Keratinocyte (primary cell): ENCODE results near the gene FRAS1. TPM values are rescaled to one million over a fixed set of nuclear protein-coding genes. Genes with fewer than 3 reads are reported as not detected.
"Not testable (repeated sequence)": the region's sequence is repeated elsewhere in the genome, so short reads cannot be mapped to it uniquely, and the experiment has no call there.

ENCODE experiments used
- DNase-seq: peaks from one replicate; pipeline ENCODE4 v3.0.0-alpha.2; 2011; ENCODE audit warnings: low read depth, missing footprints, low spot score
- FAIRE-seq: peaks from 2 replicates; lab custom pipeline; 2011; peaks lifted over from hg19 to GRCh38; lab: Jason Lieb, UNC
- H2AFZ ChIP-seq: 2 replicates; pipeline ENCODE4 v1.6.0; 2012; ENCODE audit warnings: low read length, control low read depth, inconsistent platforms; ENCODE audit not compliant: control insufficient read depth
- H3K27ac ChIP-seq: 2 replicates; pipeline ENCODE4 v1.5.1; 2011; ENCODE audit warnings: low read length; ENCODE audit not compliant: control insufficient read depth, insufficient read depth
- H3K27me3 ChIP-seq: 3 replicates; pipeline ENCODE4 v1.6.0; 2011; ENCODE audit warnings: low read length; ENCODE audit not compliant: control insufficient read depth, insufficient read depth; ENCODE audit errors: extremely low read depth
- H3K36me3 ChIP-seq, 2 experiments: 2 replicates in 1 of 2; 3 replicates in 1 of 2; pipeline ENCODE4 v1.5.1; 2011; ENCODE audit warnings: low read length in 2 of 2, mild to moderate bottlenecking in 1 of 2; ENCODE audit not compliant: control insufficient read depth in 2 of 2, insufficient read depth in 2 of 2; ENCODE audit errors: extremely low read depth in 1 of 2
- H3K4me1 ChIP-seq: 3 replicates; pipeline ENCODE4 v1.5.1; 2011; ENCODE audit warnings: low read length; ENCODE audit not compliant: control insufficient read depth, insufficient read depth; ENCODE audit errors: extremely low read depth
- H3K4me2 ChIP-seq: 3 replicates; pipeline ENCODE4 v1.6.0; 2011; ENCODE audit warnings: low read depth, low read length; ENCODE audit not compliant: control insufficient read depth, insufficient read depth; ENCODE audit errors: extremely low read depth
- H3K4me3 ChIP-seq, 3 experiments: fragments of 200-600 bp in 1 of 3; sonication (generic) in 1 of 3; 2 replicates in 2 of 3; 3 replicates in 1 of 3; pipeline ENCODE4 v1.5.1; 2011 to 2016; ENCODE audit warnings: low read length in 3 of 3, mild to moderate bottlenecking in 3 of 3, control low read depth in 2 of 3, inconsistent platforms in 1 of 3, low read depth in 1 of 3, mixed read lengths in 1 of 3, mixed run types in 1 of 3, moderate library complexity in 1 of 3; ENCODE audit not compliant: control insufficient read depth in 2 of 3, insufficient read depth in 2 of 3; ENCODE audit errors: extremely low read depth in 1 of 3
- H3K79me2 ChIP-seq: 2 replicates; pipeline ENCODE4 v1.6.0; 2012; ENCODE audit warnings: low read length; ENCODE audit not compliant: control insufficient read depth, insufficient read depth
- H3K9ac ChIP-seq: 3 replicates; pipeline ENCODE4 v1.6.0; 2011; ENCODE audit warnings: low read length; ENCODE audit not compliant: control insufficient read depth, insufficient read depth; ENCODE audit errors: extremely low read depth
- H3K9me1 ChIP-seq: 3 replicates; pipeline ENCODE4 v1.6.0; 2011; ENCODE audit warnings: low read length; ENCODE audit not compliant: control insufficient read depth, insufficient read depth; ENCODE audit errors: extremely low read depth
- H3K9me3 ChIP-seq: 2 replicates; pipeline ENCODE4 v1.5.1; 2012; ENCODE audit warnings: low read depth, low read length; ENCODE audit not compliant: control insufficient read depth
- H4K20me1 ChIP-seq: 3 replicates; pipeline ENCODE4 v1.6.0; 2011; ENCODE audit warnings: low read length; ENCODE audit not compliant: control insufficient read depth, insufficient read depth; ENCODE audit errors: extremely low read depth
- CTCF ChIP-seq, 3 experiments: IDR thresholded peaks in 1 of 3; conservative IDR thresholded peaks in 1 of 3; optimal IDR thresholded peaks in 1 of 3; 2 replicates in 2 of 3; 3 replicates in 1 of 3; pipeline versions ENCODE3 to v1.5.1; 2011; ENCODE audit warnings: low read length in 3 of 3, mild to moderate bottlenecking in 3 of 3, moderate library complexity in 2 of 3, control low read depth in 1 of 3, inconsistent platforms in 1 of 3; ENCODE audit not compliant: insufficient read depth in 2 of 3; ENCODE audit errors: extremely low read depth in 1 of 3
- EZH2 ChIP-seq: IDR thresholded peaks from one replicate; pipeline ENCODE4 v1.6.1; 2012; ENCODE audit warnings: inconsistent platforms, mild to moderate bottlenecking, low read length, moderate library complexity
- dilution Hi-C: fragments of 300-500 bp; cut with MboI; formaldehyde crosslinking; loops from one replicate; pipeline ENCODE4 v1.7.0; 2020; ENCODE audit warnings: low sequenced_read_pairs; ENCODE audit not compliant: extremely low pct_ligation_motif_present
- polyA plus RNA-seq, 5 experiments: library from polyadenylated mRNA; depleted of rRNA in 3 of 5; stranded (reverse) in 3 of 5; stranded (forward) in 1 of 5; unstranded in 1 of 5; fragments of >200 nt; gene quantifications; 1 replicate in 1 of 5; 2 replicates in 3 of 5; 3 replicates in 1 of 5; pipeline versions ENCODE4 v1.2.1 to v1.2.3, GENCODE V29; 2011 to 2012; ENCODE audit warnings: missing spikeins in 2 of 5, low read depth in 1 of 5, low replicate concordance in 1 of 5

Gene FRAS1
- polyA plus RNA-seq, 1 donor (not counting 4 experiments of a cell fraction or from before 2014, with no cell fraction given), result 3.5 TPM

GRCh38 chr4:78174891-78175290, 117.8 kb downstream of the FRAS1 start:
- dilution Hi-C loops, result no loop called here
- no peaks in the 10 kb centered on the region for H3K36me3 ChIP-seq
- peaks cover 18% of the 10 kb centered on the region for H3K4me1 ChIP-seq
- H3K4me2 ChIP-seq, result no peak overlapping the region
- no peaks in the 10 kb centered on the region for H3K9me3 ChIP-seq
- no peak for TF ChIP-seq EZH2
- TF ChIP-seq CTCF (optimal IDR thresholded peaks at IDR 0.05 in 1 of 3, IDR thresholded peaks at IDR 0.05 in 1 of 3, conservative IDR thresholded peaks at IDR 0.05 in 1 of 3; ENCODE audit: extremely low read depth in 1 of 3, insufficient read depth in 2 of 3, low read length in 3 of 3), result no peak
- no peaks in the 10 kb centered on the region for H4K20me1 ChIP-seq
- H3K27ac ChIP-seq, result no peak overlapping the region
- H3K9ac ChIP-seq, result no peak overlapping the region
- FAIRE-seq, result no peak
- H3K9me1 ChIP-seq, result no peaks in the 10 kb centered on the region
- H3K79me2 ChIP-seq, result no peaks in the 10 kb centered on the region
- no peak for DNase-seq
- no peak overlapping the region for H2AFZ ChIP-seq
- H3K27me3 ChIP-seq, result no peaks in the 10 kb centered on the region
- no peak overlapping the region for H3K4me3 ChIP-seq

DNA sequence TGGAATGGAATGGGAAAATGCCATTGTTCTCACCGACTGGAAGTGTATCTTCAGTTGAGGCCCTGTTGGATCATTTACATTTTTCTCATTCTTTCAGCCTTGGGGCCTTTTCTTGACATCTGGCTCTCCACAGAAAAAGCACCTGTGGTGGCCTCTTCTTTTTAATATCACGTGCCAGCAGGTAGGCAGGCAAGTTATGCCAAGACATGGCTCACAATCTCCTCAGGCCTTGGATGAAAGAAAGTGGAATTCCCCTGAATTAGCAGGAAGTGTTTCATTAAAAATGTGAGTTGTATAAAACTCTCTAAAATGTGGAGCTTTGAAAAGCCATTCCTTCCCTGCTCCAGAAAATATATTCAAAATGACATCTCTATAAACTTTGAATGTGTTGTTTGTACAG, 122.1 kb downstream of the FRAS1 start:
- Histone ChIP-seq H3K9me3 (no peaks in the 10 kb centered on the region), H3K27me3 (no peaks in the 10 kb centered on the region), H3K4me1 (peaks cover 18% of the 10 kb centered on the region), H3K36me3 (no peaks in the 10 kb centered on the region), H3K4me2 (no peak overlapping the region), H3K4me3 (no peak overlapping the region), H4K20me1 (no peaks in the 10 kb centered on the region), H3K9ac (no peak overlapping the region), H2AFZ (no peak overlapping the region), H3K27ac (no peak overlapping the region), H3K79me2 (no peaks in the 10 kb centered on the region), H3K9me1 (no peaks in the 10 kb centered on the region)
- dilution Hi-C loops, result no loop called here
- TF ChIP-seq EZH2 (no peak), CTCF (optimal IDR thresholded peaks at IDR 0.05 in 1 of 3, IDR thresholded peaks at IDR 0.05 in 1 of 3, conservative IDR thresholded peaks at IDR 0.05 in 1 of 3; ENCODE audit: extremely low read depth in 1 of 3, insufficient read depth in 2 of 3, low read length in 3 of 3) (no peak)
- FAIRE-seq, result no peak
- DNase-seq, result no peak

- H4K20me1 ChIP-seq, H3K9me3 ChIP-seq, H3K79me2 ChIP-seq, H3K9ac ChIP-seq, dilution Hi-C loops, DNase-seq, FAIRE-seq, H2AFZ ChIP-seq, H3K27ac ChIP-seq, H3K36me3 ChIP-seq, H3K27me3 ChIP-seq, H3K4me3 ChIP-seq, H3K4me2 ChIP-seq, H3K9me1 ChIP-seq: not testable (repeated sequence)
- H3K4me1 ChIP-seq, result peaks cover 14% of the 10 kb centered on the region
Observed at GRCh38 chr4:78181681-78182234, 124.6 kb downstream of the FRAS1 start.
